HG03432 (cell line): Measurements from ENCODE around the gene GOLGA6L7.
"Not testable (repeated sequence)": the region's sequence is repeated elsewhere in the genome, so short reads cannot be mapped to it uniquely, and the experiment has no call there.

ENCODE experiments used
- ATAC-seq: cut with Tn5 transposase; IDR thresholded peaks from one replicate; pipeline ENCODE4 v1.9.1; 2021; ENCODE audit warnings: mild to moderate bottlenecking, moderate library complexity; ENCODE audit not compliant: unreplicated experiment

GOLGA6L7 gene

DNA sequence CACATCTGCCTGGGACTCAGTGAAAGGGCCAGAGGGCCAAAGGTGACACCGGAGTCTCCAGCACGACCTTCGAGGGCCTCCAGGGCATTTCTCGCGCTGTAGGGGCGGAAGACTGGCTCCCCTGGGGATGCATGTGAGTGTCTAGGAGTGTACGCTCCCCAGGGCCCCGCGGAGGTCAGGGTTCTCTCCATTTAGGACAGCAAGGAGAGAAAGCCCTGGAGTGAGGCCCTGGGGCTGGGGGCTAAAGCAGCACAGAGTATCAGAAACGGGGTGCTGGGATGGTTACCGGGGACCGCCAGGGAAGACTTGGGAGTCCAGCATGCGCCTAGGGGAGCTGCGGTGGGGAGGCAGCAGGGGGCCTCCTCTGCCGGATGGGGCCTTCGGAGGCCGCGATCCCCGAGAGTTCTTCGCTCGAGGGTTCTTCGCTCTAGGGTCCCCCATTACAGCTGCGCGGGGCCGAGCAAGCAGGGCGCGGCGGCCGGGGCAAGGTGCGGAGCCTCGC, 36.7 kb upstream of the GOLGA6L7 start:
- no peak for ATAC-seq

DNA sequence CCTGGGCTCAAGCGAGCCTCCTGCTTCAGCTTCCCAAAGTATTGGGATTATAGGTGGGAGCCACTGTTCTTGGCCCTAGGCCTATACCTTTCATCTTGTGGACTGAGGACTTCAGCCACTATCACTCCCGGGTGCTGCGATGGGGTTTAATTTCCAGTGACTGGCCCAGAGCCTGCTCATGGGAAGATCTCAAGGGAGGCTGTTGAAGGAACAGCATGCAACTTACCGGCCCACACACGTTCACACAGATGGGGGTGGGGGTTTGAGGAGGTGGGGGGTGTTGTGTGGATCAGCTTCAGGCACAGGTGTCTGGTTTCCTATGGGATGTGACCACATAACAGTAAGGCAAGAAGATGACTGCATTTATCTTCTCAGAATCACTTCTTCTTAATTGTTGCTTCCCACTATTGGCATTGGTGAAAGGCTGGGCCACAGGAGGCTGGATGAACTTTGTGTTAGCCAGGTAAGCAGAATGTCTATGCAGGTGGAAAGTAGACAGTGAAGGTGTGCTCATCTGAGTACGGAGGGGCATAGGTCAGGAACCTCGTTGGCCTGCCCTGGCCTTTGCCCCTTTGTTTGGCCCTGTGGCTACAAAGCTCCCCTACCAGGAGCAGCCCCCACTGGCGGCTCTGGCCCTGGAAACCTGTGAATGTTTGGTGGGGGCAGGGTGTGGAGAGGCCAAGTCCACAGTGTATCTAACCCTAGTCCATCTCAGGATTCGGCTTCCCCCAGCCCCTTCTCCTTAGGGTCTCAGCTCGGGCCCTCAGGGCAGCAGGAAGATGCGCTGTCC, 35.9 kb upstream of the GOLGA6L7 start:
- ATAC-seq, result no peak

DNA sequence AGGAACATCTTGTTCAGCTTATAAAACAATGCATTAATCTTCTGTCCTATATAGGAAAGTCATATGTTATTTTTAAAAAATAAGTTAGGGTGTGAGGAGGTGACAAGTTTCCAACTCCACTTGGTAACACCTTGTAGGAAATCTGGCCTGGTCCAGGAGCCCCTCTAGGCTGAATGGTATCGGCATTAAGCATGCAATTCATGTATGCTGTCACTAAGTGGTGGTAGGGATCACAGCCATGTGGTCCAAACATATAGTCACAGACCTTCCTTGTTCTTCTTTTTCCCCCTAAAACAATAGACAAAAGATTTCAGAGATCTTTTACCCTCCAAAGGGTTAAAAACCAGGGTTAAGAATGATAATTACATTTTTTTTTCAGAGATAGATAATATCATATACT, 33.2 kb upstream of the GOLGA6L7 start:
- ATAC-seq, result no peak

DNA sequence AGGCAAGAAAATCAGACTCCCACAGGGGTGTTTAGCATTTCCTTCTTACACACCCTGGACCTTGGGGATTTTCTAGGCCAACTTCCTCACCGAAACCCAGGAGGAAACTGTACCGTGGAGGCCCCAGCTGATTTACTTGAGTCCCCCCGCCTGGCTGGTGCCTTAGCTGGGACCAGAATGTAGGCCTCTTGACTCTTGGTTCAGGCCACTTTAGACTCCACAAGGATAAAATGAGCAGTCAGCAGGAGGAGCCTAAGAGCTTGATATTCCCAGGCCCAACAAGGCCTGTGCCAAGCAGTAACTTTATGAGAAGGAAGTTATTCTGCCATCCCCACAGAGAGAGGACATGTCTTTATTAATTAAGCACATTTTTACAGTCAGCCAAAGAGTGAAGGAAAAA, 32.7 kb upstream of the GOLGA6L7 start:
- ATAC-seq, result no peak

DNA sequence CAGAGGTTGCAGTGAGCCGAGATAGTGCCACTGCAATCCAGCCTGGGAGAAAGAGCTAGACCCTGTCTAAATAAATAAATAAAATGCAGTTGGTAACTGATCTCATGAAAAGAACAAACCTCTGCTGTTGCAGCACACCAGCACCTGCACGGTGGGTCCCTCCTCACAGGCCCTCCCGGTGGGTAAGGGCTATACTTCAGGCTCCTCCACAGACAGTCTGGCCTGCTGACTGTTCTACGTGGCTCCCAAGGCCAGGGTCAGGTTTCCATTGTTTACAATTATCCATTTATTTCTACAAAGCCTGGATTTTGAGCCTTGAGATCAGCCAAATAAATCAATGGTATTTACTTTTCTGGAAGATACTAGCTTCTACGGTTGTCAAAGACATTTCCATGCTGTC, 32.2 kb upstream of the GOLGA6L7 start:
- no peak for ATAC-seq

DNA sequence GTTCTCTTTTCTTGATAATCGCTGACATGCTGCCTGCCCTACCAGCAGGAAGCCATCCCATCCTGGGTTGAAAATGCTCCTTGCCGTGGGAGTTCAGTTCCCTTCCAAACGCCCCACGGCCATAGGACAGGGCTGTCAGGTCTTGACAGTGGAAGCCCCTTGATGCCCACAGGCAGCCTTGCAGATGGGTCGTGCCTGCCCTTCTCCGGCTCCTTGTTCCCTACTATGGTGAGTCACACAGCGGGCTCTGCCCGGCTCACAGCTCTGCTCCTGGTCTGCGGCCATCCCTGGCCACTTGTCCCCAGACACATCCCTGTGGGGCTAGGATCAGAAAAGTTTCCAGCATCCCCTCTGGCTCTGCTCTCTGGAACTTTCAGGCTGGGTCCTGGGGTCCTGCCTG, 31.1 kb upstream of the GOLGA6L7 start:
- ATAC-seq, result no peak

DNA sequence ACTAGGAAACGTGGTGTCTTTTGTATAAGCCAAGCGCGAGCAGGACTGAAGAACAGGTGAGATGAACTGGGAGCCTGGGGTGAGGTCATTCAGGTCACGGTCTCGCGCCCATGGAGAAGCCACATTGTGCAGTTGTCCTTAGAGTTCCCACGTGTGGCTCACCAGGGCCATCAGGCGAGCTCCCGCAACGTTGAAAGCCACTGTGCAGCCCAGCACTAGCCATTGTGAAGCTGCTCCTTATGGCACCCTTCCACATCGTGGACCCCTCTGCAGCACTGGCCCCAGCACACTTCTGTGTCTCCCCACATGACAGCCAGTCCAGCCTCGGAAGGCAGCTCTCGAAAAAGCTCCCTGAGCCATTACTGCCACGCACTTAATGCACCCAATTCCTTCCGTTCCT, 29.8 kb upstream of the GOLGA6L7 start:
- ATAC-seq, result no peak

DNA sequence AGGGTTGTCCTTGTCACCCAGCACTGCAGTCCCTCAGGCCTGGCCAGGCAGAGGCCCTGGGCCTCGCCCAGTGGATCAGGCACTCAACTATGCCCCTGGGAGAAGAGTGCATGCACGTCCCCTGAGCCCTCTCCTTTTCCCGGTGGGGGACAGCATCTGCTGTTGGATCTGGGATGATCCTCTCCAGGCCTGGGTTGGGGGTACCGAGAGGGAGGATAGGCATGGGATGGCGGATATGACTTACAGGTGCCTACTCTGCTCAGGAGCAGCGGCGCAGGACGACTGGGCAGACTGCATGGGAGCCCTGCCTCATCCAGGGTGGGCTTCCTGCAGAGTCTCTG, 28.4 kb upstream of the GOLGA6L7 start:
- ATAC-seq, result no peak

DNA sequence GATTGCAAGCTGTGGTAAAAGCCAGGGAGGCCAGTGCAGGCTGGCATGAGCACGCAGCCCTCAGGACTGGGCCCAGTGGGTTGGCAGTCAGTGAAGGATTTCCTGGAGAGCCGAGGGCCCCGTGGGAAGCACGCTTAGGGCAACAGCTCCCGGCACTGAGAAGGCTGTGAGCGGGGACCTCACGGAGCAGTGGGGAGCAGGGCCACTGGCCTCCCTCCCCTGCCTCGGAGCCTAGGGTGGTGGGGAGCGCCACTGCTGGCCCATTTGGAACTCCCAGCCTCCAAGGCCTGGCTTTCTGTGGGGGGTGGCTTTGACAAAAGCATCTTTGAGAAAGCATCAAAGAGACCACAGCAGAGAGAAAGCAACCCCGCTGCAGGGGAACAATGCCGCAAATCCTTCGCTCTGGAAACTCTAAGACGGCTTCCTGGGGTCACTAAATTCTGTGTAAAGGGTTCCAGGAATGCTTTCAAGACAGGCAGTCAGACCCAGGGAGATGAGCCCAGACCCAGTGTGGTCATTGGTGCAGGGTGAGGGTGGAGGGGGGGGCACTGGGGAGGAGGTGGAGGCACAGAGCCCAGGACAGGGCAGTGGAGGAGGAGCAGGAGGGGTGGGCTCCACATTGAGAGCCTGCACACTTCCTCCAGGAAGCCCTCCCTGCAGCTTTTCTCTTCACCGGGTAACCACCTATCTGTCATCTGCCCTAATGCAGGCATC, 27.8 kb upstream of the GOLGA6L7 start:
- ATAC-seq, result no peak

DNA sequence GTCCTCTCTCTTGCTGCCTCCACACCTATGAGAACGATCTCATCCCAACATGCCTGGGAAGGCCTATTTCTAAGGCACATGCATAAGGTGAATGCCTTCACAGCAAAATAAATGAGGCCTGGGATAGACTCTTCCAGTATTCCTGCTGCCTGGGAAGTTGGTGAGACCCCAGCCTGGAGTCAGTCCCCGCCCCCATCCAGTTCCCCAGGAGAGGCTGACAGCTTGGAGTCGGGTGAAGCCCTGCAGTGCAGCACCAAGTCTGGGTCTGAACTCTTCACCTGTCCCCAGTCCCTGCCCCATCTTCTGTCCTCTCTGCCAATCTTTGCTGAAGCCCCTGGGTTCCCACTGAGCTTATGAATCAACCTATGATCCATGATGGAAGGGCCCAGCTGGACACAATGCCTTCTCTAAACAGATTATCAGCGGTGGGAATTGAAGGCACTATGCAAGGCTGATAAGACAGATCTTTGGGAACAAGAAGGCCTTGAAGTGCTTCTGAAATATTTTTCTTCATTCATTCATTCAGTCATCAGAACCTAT, 27.1 kb upstream of the GOLGA6L7 start:
- no peak for ATAC-seq

DNA sequence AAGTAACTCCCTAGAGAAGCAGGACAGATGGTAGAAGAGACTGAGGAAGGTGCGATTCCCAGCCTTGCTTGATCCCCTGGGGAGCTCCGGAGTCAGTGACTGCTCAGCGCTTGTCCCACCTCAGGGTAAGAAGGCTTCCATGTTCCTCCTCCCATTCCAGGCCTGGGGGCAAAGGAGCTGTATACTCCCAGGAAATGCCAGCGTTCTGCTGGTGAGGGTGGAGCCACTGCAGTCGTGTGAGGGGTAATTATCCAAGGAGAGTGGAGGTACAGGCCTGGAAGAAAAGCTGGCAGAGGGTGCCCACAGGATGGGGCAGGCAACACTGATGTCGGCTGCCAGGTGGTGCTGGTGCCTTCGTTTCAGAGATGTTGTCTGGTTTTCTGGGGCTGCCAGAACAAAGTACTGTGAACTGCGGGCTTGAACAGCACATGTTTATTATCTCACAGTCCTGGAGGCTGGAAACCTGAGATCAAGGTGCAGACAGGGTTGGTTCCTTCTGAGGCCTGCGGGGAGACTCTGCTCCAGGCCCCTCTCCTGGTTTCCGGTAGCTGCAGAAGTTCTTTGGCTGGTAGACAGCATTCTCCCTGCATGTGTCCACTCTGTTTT, 25.2 kb upstream of the GOLGA6L7 start:
- no peak for ATAC-seq

DNA sequence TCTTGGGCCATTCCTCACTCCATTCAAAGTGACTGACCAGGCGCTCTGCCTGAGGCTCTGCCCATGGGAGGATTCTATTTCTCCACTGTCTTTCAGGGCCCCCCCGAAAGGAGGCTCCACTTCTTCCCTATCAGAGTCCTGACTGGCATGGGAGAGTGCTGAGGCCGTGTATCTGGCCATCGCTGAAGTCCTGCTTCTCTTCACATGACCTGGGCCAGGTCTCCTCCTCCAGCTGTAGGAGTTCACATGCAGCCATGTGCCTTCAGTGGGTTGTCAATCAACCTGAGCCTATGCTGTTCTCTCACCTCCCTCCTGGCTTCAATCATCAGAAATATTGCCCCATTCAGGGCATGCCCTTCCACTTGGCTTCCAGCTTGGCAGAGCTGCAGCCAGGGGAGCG, 24.6 kb upstream of the GOLGA6L7 start:
- no peak for ATAC-seq

DNA sequence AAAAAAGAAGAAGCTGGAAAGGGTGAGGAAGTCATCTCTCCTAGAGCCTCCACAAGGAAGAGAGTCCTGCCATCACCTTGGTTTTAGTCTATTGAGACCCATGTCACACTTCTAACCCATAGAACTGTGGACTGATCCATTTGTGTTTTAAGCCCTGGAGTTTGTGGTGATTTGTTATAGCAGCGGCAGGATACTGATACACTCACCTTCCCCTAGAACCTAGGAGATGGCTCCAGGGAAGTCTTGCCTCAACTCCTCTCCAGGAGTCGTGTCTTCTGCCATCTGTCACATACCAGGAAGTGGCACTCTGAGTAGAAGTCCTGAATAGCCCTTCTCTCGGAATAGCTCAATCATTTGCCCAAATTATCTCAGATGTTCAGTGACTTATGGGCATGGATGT, 22.7 kb upstream of the GOLGA6L7 start:
- no peak for ATAC-seq

DNA sequence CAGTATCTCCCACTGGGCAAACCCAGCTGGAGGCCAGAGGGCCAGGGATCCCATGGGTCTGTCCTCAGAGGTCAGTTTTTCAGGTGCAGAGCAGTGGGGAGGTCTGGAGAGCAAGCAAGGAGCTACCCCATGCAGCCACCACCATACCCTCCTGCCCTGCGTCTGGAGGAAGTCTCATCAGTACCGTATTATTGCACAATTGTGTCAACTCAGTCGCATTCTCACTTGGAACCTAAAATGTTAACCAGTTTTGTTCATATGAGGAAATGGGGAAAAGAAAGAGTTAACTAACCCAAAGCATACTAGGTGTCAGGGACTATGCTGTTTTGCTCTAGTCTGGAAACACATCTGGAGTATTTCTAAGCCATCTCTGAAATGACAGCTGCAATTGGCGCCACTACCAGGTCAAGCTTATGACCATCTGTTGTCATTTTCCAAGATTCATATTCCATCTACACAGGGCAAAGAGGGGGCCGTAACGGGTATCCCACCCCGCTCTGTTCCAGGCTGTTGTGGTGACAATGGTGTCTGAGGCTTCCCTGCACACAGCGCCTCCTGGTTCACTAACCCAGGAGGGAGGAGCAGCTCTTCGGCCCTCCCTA, 20.4 kb upstream of the GOLGA6L7 start:
- ATAC-seq, result no peak

DNA sequence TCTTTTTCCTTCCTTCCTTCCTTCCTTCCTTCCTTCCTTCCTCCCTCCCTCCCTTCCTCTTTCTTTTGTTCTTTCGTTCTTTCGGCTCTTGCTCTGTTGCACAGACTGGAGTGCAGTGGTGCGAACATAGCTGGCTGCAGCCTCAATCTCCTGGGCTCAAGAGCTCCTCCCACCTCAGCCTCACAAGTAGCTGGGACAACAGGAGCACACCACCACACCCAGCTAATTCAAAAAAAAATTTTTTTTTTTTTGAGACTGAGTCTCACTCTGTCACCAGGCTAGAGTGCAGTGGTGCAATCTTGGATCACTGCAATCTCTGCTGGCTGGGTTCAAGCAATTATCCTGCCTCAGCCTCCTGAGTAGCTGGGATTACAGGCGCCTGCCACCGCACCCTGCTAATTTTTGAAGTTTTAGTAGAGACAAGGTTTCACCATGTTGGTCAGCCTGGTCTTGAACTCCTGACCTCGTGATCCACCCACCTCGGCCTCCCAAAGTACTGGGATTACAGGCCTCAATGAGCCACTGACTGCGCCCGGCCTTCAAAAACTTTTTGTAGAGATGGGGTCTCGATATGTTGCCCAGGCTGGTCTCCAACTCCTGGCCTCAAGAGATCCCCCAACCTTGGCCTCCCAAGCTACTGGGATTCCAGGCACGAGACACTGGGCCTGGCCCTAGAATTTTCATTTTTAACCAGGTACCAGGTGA, 13.3 kb upstream of the GOLGA6L7 start:
- not testable (repeated sequence) for ATAC-seq

DNA sequence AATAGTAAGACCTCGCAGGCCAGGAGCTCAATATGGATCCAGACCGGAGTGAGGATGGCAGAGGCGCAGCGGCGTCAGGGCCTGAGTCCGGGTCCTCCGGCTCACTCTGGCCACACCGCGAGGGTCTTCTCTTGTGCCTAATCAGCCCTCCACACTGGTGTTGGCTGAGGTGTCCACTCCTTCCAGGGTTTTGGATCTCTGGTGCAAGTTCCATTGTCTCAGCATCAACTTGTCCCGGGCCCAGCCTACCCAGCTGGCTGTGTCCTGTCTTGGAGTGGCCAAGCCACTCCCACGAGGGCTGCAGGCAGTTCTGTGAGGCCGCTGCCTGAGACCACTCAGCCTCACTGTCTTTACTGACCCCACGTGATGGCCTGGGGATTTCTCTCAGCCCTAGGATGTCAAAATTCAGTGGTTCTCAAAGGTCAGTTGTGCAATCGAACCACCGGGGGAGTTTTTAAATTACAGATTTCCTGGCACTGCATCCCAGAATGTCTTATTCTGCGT, 12.6 kb upstream of the GOLGA6L7 start:
- no peak for ATAC-seq

DNA sequence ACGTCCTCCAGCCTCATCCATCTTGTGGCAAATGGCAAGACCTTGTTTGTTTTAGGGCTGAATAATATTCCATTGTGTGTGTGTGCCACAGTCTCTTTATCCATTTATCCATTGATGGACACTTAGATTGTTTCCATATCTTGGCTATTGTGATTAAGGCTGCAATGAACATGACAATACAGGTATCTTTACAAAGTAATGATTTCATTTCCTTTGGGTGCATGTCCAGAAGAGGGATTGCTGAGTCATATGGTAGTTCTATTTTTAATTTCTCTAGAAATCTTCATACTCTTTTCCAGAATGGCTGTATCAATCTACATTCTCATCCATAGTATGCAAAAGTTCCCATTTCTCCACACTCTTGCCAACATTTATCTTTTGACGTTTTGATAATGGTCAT, 6.1 kb upstream of the GOLGA6L7 start:
- not testable (repeated sequence) for ATAC-seq

DNA sequence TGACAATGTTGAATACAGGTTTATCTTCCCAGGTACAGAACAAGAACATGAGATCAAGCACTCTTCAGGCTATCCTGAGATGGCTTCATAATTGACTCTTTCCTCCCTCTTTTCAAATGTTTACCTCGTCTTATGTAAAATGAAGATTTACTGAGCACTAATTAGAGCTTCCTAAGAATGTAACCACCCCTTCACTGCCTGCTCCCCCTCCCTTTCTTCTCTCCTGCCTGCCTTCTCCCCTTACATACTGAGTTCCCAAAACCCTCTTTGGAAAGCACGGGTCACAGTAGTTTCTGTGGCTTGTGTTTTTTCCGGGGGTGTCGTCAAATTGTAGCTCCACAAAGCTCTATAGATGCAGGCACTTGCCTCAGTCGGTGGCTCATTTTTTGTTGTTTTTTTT, 5.2 kb upstream of the GOLGA6L7 start:
- ATAC-seq, result not testable (repeated sequence)

DNA sequence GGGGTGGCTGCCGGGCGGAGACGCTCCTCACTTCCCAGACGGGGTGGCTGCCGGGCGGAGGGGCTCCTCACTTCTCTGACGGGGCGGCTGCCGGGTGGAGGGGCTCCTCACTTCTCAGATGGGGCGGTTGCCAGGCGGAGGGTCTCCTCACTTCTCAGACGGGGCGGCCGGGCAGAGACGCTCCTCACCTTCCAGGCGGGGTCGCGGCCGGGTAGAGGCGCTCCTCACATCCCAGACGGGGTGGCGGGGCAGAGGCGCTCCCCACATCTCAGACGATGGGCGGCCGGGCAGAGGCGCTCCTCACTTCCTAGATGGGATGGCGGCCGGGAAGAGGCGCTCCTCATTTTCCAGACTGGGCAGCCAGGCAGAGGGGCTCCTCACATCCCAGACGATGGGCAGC, 1.3 kb upstream of the GOLGA6L7 start:
- not testable (repeated sequence) for ATAC-seq

DNA sequence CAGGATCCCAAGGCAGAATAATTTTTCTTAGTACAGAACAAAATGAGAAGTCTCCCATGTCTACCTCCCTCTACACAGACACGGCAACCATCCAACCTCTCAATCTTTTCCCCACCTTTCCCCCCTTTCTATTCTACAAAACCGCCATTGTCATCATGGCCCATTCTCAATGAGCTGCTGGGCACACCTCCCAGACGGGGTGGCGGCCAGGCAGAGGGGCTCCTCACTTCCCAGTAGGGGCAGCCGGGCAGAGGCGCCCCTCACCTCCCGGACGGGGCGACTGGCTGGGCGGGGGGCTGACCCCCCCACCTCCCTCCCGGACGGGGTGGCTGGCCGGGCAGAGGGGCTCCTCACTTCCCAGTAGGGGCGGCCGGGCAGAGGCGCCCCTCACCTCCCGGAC, 827 bp upstream of the GOLGA6L7 start:
- not testable (repeated sequence) for ATAC-seq
